NCI-H774 (cell line): ENCODE measurements around the gene SCCPDH.

ENCODE experiments used
- DNase-seq: peaks from one replicate; lab custom pipeline; 2025; lab: John Stamatoyannopoulos, UW

SCCPDH gene

GRCh38 chr1:246785494-246786111 is 61.4 kb downstream of the SCCPDH start:
- no peak for DNase-seq

- peak; percentile 20 for DNase-seq
These were observed 62.5 kb downstream of the SCCPDH start for GRCh38 chr1:246786606-246787238.

GRCh38 chr1:246787781-246788513 is 63.7 kb downstream of the SCCPDH start:
- DNase-seq, result no peak

- no peak for DNase-seq
These were observed 64.7 kb downstream of the SCCPDH start for GRCh38 chr1:246788895-246789338.

GRCh38 chr1:246789454-246790339 is 65.5 kb downstream of the SCCPDH start:
- no peak for DNase-seq

- DNase-seq, result no peak
These were observed 66.2 kb downstream of the SCCPDH start for GRCh38 chr1:246790364-246790763.

- no peak for DNase-seq
These were observed 66.6 kb downstream of the SCCPDH start for GRCh38 chr1:246790833-246791232.

GRCh38 chr1:246791303-246791918 is 67.2 kb downstream of the SCCPDH start:
- DNase-seq, result no peak

GRCh38 chr1:246792603-246793002 is 68.4 kb downstream of the SCCPDH start:
- DNase-seq, result no peak

- no peak for DNase-seq
These were observed 69.2 kb downstream of the SCCPDH start for GRCh38 chr1:246793356-246793896.

- DNase-seq, result no peak
These were observed 70.0 kb downstream of the SCCPDH start for GRCh38 chr1:246794048-246794827.

GRCh38 chr1:246794828-246795671 is 70.8 kb downstream of the SCCPDH start:
- peak; percentile 82 for DNase-seq

GRCh38 chr1:246795906-246796694 is 71.9 kb downstream of the SCCPDH start:
- DNase-seq, result no peak

GRCh38 chr1:246797157-246797556 is 72.9 kb downstream of the SCCPDH start:
- no peak for DNase-seq

GRCh38 chr1:246797597-246797996 is 73.4 kb downstream of the SCCPDH start:
- DNase-seq, result no peak

- no peak for DNase-seq
These were observed 73.9 kb downstream of the SCCPDH start for GRCh38 chr1:246798107-246798506.

GRCh38 chr1:246798606-246799496 is 74.6 kb downstream of the SCCPDH start:
- no peak for DNase-seq

GRCh38 chr1:246800356-246800755 is 76.1 kb downstream of the SCCPDH start:
- DNase-seq, result no peak
